Chondrocyte (in vitro differentiated cells): Measurements from ENCODE around the gene IL1R2. TPM values are rescaled to one million over a fixed set of nuclear protein-coding genes. Genes with fewer than 3 reads are reported as not detected.

Source experiments
- DNase-seq: peaks from one replicate; pipeline ENCODE4 v3.0.0; 2021; ENCODE audit warnings: mixed read lengths, low spot score
- H3K27ac Mint-ChIP-seq: one replicate; pipeline ENCODE4 v1.8.0; 2021; ENCODE audit warnings: mild to moderate bottlenecking, moderate library complexity, mixed read lengths; ENCODE audit not compliant: unreplicated experiment
- H3K27me3 Mint-ChIP-seq: 2 replicates; pipeline ENCODE4 v1.8.0; 2021; ENCODE audit warnings: low read depth, mixed read lengths
- H3K36me3 Mint-ChIP-seq: 2 replicates; pipeline ENCODE4 v1.8.0; 2021; ENCODE audit warnings: low read depth, mixed read lengths
- H3K4me1 Mint-ChIP-seq: 2 replicates; pipeline ENCODE4 v1.8.0; 2021; ENCODE audit warnings: low read depth, mild to moderate bottlenecking, mixed read lengths
- H3K4me3 Mint-ChIP-seq: one replicate; pipeline ENCODE4 v1.8.0; 2021; ENCODE audit warnings: mild to moderate bottlenecking, moderate library complexity, mixed read lengths; ENCODE audit not compliant: unreplicated experiment
- H3K9me3 Mint-ChIP-seq: 2 replicates; pipeline ENCODE4 v1.8.0; 2021; ENCODE audit warnings: low read depth, mixed read lengths
- CTCF ChIP-seq: fragments of 200-600 bp; sonication (generic); IDR thresholded peaks from 2 replicates; pipeline ENCODE4 v1.5.0; 2021; ENCODE audit warnings: antibody characterized with exemption, mild to moderate bottlenecking, moderate library complexity
- total RNA-seq: library from RNA; stranded (reverse); gene quantifications from 3 replicates; pipeline ENCODE4 v1.2.1, GENCODE V29; 2021

The IL1R2 gene
- total RNA-seq, 1 donor from 2014 or later: not detected

- Mint-ChIP-seq H3K27ac (no peak overlapping the region), H3K4me1 (peaks cover 16% of the 10 kb centered on the region), H3K36me3 (no peaks in the 10 kb centered on the region), H3K9me3 (peaks cover 2% of the 10 kb centered on the region), H3K4me3 (no peak overlapping the region), H3K27me3 (peaks cover 2% of the 10 kb centered on the region)
- TF ChIP-seq CTCF: no peak
- no peak for DNase-seq
Measured at GRCh38 chr2:101960819-101961337, 30.9 kb upstream of the IL1R2 start.

- Mint-ChIP-seq H3K36me3 (no peaks in the 10 kb centered on the region), H3K4me1 (peaks cover 16% of the 10 kb centered on the region), H3K27ac (no peak overlapping the region), H3K27me3 (peaks cover 2% of the 10 kb centered on the region), H3K9me3 (peaks cover 2% of the 10 kb centered on the region), H3K4me3 (no peak overlapping the region)
- no peak for TF ChIP-seq CTCF
- no peak for DNase-seq
Measured at GRCh38 chr2:101961338-101962191, 30.2 kb upstream of the IL1R2 start.

GRCh38 chr2:101962309-101962708, 29.5 kb upstream of the IL1R2 start:
- Mint-ChIP-seq H3K27me3 (peaks cover 2% of the 10 kb centered on the region), H3K4me1 (peaks cover 16% of the 10 kb centered on the region), H3K36me3 (no peaks in the 10 kb centered on the region), H3K9me3 (peaks cover 2% of the 10 kb centered on the region), H3K27ac (no peak overlapping the region), H3K4me3 (no peak overlapping the region)
- TF ChIP-seq CTCF: no peak
- no peak for DNase-seq

- no peaks in the 10 kb centered on the region for H3K36me3 Mint-ChIP-seq
- H3K27me3 Mint-ChIP-seq: peaks cover 2% of the 10 kb centered on the region
- H3K4me3 Mint-ChIP-seq: no peak overlapping the region
Measured at GRCh38 chr2:101963198-101963597, 28.6 kb upstream of the IL1R2 start.

More at GRCh38 chr2:101963198-101963597, 28.6 kb upstream of the IL1R2 start:
- Mint-ChIP-seq H3K4me1 (peaks cover 12% of the 10 kb centered on the region), H3K9me3 (peaks cover 2% of the 10 kb centered on the region), H3K27ac (no peak overlapping the region)
- DNase-seq: no peak
- TF ChIP-seq CTCF: no peak
